Lower leg skin (tissue), 3 donors: Measurements from ENCODE around the gene FCN2.

Experiments used
- CTCF ChIP-seq, 3 donors: fragments of 450-650 bp; IDR thresholded peaks; one replicate each; pipeline ENCODE4 v1.5.1; 2016; ENCODE audit warnings: antibody characterized with exemption in 3 of 3, mild to moderate bottlenecking in 3 of 3, moderate library complexity in 2 of 3
- POLR2A ChIP-seq, 2 donors: fragments of 450-650 bp; IDR thresholded peaks; one replicate each; pipeline ENCODE4 v1.6.1; 2016 to 2017; ENCODE audit warnings: antibody characterized with exemption in 2 of 2, mild to moderate bottlenecking in 1 of 2, moderate library complexity in 1 of 2

GRCh38 chr9:134928436-134929192, 48.0 kb downstream of the FCN2 start:
- TF ChIP-seq CTCF (IDR thresholded peaks at IDR 0.05): no peak
- no peak for TF ChIP-seq POLR2A (IDR thresholded peaks at IDR 0.05)
